ENCODE measurements around the gene KCNN2.
"Not testable (repeated sequence)": the region's sequence is repeated elsewhere in the genome, so short reads cannot be mapped to it uniquely, and the experiment has no call there.

The KCNN2 gene

GRCh38 chr5:114419959-114420358 lies 58.1 kb downstream of the KCNN2 start:
- TF ChIP-seq CTCF (IDR thresholded peaks at IDR 0.05; ENCODE audit: extremely low read depth, insufficient read depth, missing control alignments), result no peak
- no peak for DNase-seq (ENCODE audit: low spot score)
- in situ Hi-C loops (cut with MboI; ENCODE audit: low pct_unique_long_range_greater_than_20kb, low sequenced_read_pairs, unreplicated experiment), result no loop called here

DNA sequence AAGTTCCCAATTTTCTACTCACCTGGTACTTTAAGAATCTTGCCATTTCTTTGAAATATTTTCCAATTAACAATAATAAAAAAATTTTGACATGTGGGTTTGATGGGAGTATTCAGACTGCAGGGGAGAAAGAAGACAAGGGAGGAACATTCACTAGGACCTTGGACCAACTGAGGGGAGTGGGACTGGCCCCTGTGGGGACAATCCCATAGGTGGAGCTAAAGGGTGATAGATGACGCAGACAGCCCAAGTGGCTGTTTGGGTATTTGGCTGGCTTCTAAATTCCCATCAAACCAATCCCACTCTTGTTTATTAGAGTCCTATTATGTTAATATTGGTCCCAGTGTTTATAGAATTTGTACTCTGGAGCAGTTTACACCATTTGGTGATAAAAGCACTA lies 65.3 kb downstream of the KCNN2 start:
- in situ Hi-C loops (cut with MboI; ENCODE audit: low pct_unique_long_range_greater_than_20kb, low sequenced_read_pairs, unreplicated experiment), result no loop called here
- no peak for DNase-seq (ENCODE audit: low spot score)
- no peak for TF ChIP-seq CTCF (IDR thresholded peaks at IDR 0.05; ENCODE audit: extremely low read depth, insufficient read depth, missing control alignments)

DNA sequence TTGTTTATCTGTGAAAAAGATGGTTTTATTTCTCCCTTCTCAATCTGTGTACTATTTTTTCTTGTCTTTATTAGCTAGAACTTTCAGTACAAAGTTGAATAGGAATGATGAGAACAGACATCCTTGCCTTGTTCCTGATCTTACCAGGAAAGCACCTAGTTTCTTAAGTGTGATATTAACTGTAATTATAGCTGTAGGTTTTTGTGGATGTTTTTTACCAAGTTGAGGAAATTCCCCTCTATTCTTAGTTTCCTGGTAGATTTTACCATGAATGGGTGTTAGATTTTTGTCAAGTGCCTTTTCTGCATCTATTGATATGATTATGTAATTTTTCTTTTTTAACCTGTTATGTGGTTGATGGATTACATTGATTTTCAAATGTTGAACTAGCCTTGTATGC lies 68.7 kb downstream of the KCNN2 start:
- in situ Hi-C loops (cut with MboI; ENCODE audit: low pct_unique_long_range_greater_than_20kb, low sequenced_read_pairs, unreplicated experiment), result no loop called here
- TF ChIP-seq CTCF (IDR thresholded peaks at IDR 0.05; ENCODE audit: extremely low read depth, insufficient read depth, missing control alignments), result no peak
- no peak for DNase-seq (ENCODE audit: low spot score)

GRCh38 chr5:114432684-114433083 lies 70.8 kb downstream of the KCNN2 start:
- in situ Hi-C loops (cut with MboI; ENCODE audit: low pct_unique_long_range_greater_than_20kb, low sequenced_read_pairs, unreplicated experiment), result not testable (repeated sequence)

DNA sequence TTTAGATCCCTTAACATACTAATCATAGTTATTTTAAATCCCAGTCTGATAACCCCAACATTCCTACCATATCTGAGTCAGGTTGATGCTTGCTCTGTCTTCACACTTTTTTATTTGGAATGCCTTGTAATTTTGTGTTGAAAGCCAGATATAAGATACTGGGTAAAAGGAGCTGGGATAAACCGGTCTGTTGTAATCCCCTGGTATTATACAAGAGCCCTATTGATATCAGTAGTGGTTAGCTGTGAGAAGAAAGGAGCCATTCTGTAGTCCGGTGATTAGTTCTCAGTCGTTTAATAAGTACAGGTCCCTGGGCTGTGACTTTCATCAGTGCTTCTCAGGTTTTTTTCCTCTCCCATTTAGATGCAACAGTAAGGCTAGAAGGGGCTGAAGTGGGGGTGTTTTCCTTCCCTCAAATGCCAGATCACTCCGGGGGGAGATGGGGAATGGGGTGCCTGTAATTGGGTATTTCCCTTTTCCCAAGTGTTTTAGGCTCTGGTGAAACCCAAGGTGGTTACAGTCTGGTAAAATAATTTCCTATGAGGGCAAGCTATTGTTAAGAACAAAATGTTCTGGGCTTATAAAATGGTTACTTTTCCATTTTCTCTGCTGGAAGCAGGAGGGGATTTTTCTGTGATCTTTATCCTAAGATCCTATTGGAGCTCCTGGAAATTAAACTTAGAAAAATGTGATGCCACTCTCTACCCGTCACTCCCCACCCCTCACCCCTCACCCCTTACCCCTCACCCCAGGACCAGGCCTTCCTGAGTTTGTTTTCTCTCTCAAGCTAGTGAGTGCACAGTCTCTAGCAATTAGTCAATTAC lies 72.7 kb downstream of the KCNN2 start:
- no peak for TF ChIP-seq CTCF (IDR thresholded peaks at IDR 0.05; ENCODE audit: extremely low read depth, insufficient read depth, missing control alignments)
- DNase-seq (ENCODE audit: low spot score), result peak; percentile 19
- in situ Hi-C loops (cut with MboI; ENCODE audit: low pct_unique_long_range_greater_than_20kb, low sequenced_read_pairs, unreplicated experiment), result no loop called here

More at GRCh38 chr5:114432684-114433083, 70.8 kb downstream of the KCNN2 start:
- not testable (repeated sequence) for DNase-seq (ENCODE audit: low spot score)

DNA sequence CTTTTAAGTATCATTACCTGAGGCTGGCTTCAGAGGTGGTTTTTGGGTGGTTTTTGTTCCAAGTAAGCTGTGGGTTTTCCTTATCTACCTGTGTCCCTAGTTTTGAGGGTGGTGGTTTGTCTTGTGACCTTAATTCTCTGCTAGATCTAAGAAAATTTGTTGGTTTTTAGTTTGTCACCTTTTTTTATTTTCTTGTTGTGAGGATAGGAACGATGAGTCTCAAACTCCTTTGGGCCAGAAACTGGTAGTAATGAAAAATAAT lies 73.3 kb downstream of the KCNN2 start:
- in situ Hi-C loops (cut with MboI; ENCODE audit: low pct_unique_long_range_greater_than_20kb, low sequenced_read_pairs, unreplicated experiment), result no loop called here
- TF ChIP-seq CTCF (IDR thresholded peaks at IDR 0.05; ENCODE audit: extremely low read depth, insufficient read depth, missing control alignments), result no peak
- DNase-seq (ENCODE audit: low spot score), result no peak

- in situ Hi-C loops (cut with MboI; ENCODE audit: low pct_unique_long_range_greater_than_20kb, low sequenced_read_pairs, unreplicated experiment), result no loop called here
- no peak for TF ChIP-seq CTCF (IDR thresholded peaks at IDR 0.05; ENCODE audit: extremely low read depth, insufficient read depth, missing control alignments)
- DNase-seq (ENCODE audit: low spot score), result peak; percentile 25
Measured at GRCh38 chr5:114435885-114436299, 74.0 kb downstream of the KCNN2 start.
